Activated CD8-positive, alpha-beta memory T cell treated with anti-CD3 and anti-CD28 coated beads for 4 hours (primary cell): ENCODE data around the gene XYLT1.
"Not testable (repeated sequence)": the region's sequence is repeated elsewhere in the genome, so short reads cannot be mapped to it uniquely, and the experiment has no call there.

Experiments used
- DNase-seq, 2 donors: peaks; one replicate each; pipeline ENCODE4 v3.0.0-alpha.2; 2020; ENCODE audit warnings: low read depth in 2 of 2

Gene XYLT1

GRCh38 chr16:17483351-17483750 lies 12.6 kb upstream of the XYLT1 start:
- DNase-seq: no peak

- not testable (repeated sequence) for DNase-seq
Observed at GRCh38 chr16:17482341-17482740, 11.6 kb upstream of the XYLT1 start.

- DNase-seq: no peak
Observed at GRCh38 chr16:17481736-17482135, 11.0 kb upstream of the XYLT1 start.

- not testable (repeated sequence) for DNase-seq
Observed at GRCh38 chr16:17477260-17477545, 6.4 kb upstream of the XYLT1 start.

- DNase-seq: no peak
Observed at GRCh38 chr16:17476414-17477259, 5.9 kb upstream of the XYLT1 start.

GRCh38 chr16:17475104-17475503 lies 4.3 kb upstream of the XYLT1 start:
- DNase-seq: no peak

GRCh38 chr16:17474572-17474971 lies 3.8 kb upstream of the XYLT1 start:
- no peak for DNase-seq

- no peak for DNase-seq
Observed at GRCh38 chr16:17474037-17474436, 3.3 kb upstream of the XYLT1 start.

GRCh38 chr16:17471719-17472461 lies 1.1 kb upstream of the XYLT1 start:
- no peak for DNase-seq

GRCh38 chr16:17470182-17470907 lies 415 bp downstream of the XYLT1 start:
- no peak for DNase-seq

GRCh38 chr16:17469741-17470181 lies 999 bp downstream of the XYLT1 start:
- DNase-seq: no peak

GRCh38 chr16:17469011-17469740 lies 1.6 kb downstream of the XYLT1 start:
- DNase-seq: no peak

- no peak for DNase-seq
Observed at GRCh38 chr16:17468611-17469010, 2.1 kb downstream of the XYLT1 start.

GRCh38 chr16:17467923-17468540 lies 2.7 kb downstream of the XYLT1 start:
- DNase-seq: no peak

GRCh38 chr16:17466876-17467275 lies 3.9 kb downstream of the XYLT1 start:
- no peak for DNase-seq

GRCh38 chr16:17465460-17465859 lies 5.3 kb downstream of the XYLT1 start:
- DNase-seq: no peak

GRCh38 chr16:17463335-17463734 lies 7.4 kb downstream of the XYLT1 start:
- no peak for DNase-seq

- DNase-seq: no peak
Observed at GRCh38 chr16:17461951-17462729, 8.6 kb downstream of the XYLT1 start.

- DNase-seq: no peak
Observed at GRCh38 chr16:17460890-17461289, 9.9 kb downstream of the XYLT1 start.

- no peak for DNase-seq
Observed at GRCh38 chr16:17459903-17460521, 10.7 kb downstream of the XYLT1 start.
